Putamen (tissue), 1 donor: ENCODE results near the gene TMEM255A.
"Not testable (repeated sequence)": the region's sequence is repeated elsewhere in the genome, so short reads cannot be mapped to it uniquely, and the experiment has no call there.

Experiments
- DNase-seq: peaks from one replicate; pipeline ENCODE4 v3.0.0-alpha.2; 2016; ENCODE audit warnings: low spot score

The TMEM255A gene

GRCh38 chrX:120310861-120311726, at the start of gene TMEM255A:
TMEM255A (minus strand) TSS chrX:120311461; CDS start chrX:120311309, 152 bp downstream.
- DNase-seq = peak; percentile 33

GRCh38 chrX:120358737-120359456, 47.6 kb upstream of the TMEM255A start:
- DNase-seq = peak; percentile 61

GRCh38 chrX:120357186-120357585, 45.9 kb upstream of the TMEM255A start:
- no peak for DNase-seq

DNA sequence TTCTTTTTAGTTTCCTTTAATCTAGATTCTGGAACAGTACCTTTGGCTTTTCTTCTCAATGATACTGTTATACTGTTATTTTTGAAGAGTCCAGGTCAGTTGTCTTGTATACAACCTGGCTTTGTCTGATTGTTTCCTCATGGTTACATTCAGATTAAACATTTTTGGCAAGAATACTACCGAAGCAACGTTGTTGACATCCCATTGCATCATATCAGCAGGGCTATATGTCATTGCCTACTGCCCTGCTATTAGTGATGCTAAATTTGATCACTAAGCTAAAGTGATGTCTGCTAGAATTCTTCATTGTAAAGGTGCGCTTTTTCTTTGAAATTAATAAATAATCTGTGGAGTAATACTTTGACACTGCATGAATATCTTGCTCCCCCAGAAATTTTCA, 44.8 kb upstream of the TMEM255A start:
- no peak for DNase-seq

GRCh38 chrX:120350450-120351138, 39.3 kb upstream of the TMEM255A start:
- DNase-seq = no peak

DNA sequence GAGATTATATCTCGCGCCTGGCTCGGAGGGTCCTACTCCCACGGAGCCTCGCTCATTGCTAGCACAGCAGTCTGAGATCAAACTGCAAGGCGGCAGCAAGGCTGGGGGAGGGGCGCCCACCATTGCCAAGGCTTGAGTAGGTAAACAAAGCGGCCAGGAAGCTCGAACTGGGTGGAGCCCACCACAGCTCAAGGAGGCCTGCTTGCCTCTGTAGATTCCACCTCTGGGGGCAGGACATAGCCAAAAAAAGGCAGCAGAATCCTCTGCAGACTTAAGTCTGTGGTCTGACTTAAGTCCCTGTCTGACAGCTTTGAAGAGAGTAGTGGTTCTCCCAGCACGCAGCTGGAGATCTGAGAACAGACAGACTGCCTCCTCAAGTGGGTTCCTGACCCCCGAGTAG, 33.3 kb upstream of the TMEM255A start:
- not testable (repeated sequence) for DNase-seq

- no peak for DNase-seq
These were observed 25.6 kb upstream of the TMEM255A start for GRCh38 chrX:120336899-120337298.

DNA sequence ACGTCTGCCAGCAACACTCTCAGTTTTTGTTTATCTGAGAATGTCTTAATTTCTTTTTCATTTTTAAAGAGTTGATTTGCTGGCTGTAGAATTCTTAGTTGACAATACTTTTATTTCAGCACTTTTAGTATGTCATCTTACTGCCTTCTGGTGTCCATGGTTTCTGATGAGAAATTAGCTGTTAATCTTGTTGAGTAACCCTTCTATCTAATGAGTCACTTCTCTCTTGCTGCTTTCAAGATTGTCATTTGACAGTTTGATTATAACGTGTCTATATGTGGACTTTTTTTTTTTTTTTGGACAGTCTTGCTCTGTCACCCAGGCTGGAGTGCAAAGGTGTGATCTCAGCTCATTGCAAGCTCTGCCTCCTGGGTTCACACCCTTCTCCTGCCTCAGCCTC, 24.0 kb upstream of the TMEM255A start:
- DNase-seq = no peak

- DNase-seq = no peak
These were observed 23.3 kb upstream of the TMEM255A start for GRCh38 chrX:120334603-120335002.

- DNase-seq = no peak
These were observed 22.9 kb upstream of the TMEM255A start for GRCh38 chrX:120334151-120334550.

GRCh38 chrX:120332394-120332793, 21.1 kb upstream of the TMEM255A start:
- no peak for DNase-seq

- no peak for DNase-seq
These were observed 19.9 kb upstream of the TMEM255A start for GRCh38 chrX:120331116-120331515.

DNA sequence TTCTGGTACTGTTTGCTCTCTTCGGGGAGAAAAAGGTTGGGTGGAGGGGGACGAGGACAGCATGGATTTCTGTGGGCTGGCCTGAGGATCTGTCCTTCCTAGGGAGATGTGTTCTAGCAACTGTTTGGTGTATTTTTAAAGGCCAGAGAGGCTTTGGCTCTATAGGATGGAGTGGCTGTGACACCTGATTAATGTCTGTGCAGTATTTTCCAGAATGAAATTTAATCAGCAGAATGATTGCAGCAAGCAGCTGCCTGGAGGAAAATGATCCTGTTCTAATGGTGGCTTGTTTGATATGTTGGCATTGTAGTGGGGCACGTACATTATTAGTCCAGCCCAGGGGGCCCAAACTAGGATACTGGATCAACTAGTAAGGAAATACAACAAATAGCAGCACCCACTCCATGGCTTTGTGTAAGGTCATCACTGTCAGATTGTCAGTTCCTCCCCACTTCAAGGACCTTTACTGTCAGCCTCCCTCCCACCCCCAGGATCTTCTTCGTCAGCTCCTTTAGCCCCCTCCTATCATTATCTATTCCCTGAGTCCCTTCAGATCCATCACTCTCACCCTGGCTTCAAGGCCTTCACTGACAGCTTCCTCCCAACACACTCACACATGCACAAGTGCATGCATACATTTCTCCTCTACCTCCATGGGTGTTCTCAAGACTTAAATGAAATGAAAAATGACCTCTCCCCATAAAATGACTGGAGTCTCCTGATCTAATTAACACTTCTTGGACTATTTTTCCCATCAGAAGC, 10.4 kb upstream of the TMEM255A start:
- no peak for DNase-seq

- no peak for DNase-seq
These were observed 7.2 kb upstream of the TMEM255A start for GRCh38 chrX:120318411-120318810.

- DNase-seq = no peak
These were observed 5.5 kb upstream of the TMEM255A start for GRCh38 chrX:120316587-120317283.

- no peak for DNase-seq
These were observed 4.5 kb upstream of the TMEM255A start for GRCh38 chrX:120315776-120316175.

DNA sequence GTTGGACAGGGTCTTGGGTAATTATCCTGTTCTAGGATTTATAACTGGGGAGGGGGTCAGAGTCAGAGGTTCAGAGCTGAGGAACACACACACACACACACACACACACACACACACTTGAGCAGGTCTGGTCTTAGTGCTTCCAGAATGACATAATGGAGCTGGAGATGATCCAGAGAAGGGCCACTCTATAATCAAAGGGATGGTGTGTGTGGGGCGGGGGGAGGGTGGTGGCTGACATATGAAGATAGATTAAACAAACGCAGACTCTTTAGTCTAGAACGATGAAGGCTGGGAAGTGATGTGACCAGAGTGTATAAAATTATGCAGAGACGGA, 434 bp upstream of the TMEM255A start:
- no peak for DNase-seq

GRCh38 chrX:120309873-120310705, 1.2 kb downstream of the TMEM255A start:
- DNase-seq = no peak

DNA sequence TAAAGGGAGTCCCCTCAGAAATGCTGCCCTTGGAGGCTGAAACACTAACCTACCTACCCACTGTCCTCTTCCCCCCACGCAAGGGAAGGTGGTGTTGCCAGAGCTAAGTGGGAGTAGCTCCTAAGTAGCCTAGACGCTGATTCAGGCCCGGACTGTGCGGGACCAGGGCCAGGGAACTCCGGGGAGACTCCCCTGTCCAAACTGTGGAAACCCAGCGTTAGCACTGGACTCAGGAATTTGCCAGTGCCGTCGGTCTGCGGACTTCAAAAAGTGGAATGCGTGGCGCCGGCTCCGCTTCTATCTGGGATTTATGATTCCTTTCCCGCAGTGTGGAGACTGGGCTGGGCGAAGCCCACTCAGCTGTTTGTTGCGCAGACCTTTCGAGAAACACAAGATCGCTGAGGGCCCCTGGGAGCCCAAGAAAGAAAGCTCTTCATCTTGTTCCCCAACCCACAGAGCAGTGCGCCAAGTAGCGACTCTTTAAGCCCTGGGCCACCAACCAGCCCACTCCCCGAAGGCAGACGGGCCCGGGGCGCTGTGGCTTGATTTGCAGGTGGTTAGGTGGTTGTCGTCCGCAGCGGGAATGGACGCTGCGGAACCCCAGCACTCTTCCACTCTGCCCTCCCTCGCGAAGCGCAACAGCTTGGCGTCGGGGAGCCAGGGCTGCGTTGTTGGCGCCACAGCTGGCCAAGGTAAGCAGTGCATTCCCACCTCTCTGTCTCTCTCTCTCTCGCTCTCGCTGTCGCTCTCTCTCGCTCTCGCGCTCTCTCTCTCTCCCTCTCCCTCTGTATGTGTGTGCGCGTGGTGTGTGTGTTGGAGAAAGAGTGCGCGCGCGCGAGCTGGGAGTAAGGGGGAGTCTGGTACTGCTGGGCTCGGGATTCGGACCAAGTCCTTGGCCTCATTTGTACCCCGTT, 2.0 kb downstream of the TMEM255A start:
- DNase-seq = peak; percentile 34
